HG02763 (cell line): ENCODE data around the gene KCNH5.

Experiments used
- ATAC-seq: cut with Tn5 transposase; IDR thresholded peaks from one replicate; pipeline ENCODE4 v1.9.1; 2021; ENCODE audit warnings: mild to moderate bottlenecking, moderate library complexity; ENCODE audit not compliant: unreplicated experiment

KCNH5 gene

DNA sequence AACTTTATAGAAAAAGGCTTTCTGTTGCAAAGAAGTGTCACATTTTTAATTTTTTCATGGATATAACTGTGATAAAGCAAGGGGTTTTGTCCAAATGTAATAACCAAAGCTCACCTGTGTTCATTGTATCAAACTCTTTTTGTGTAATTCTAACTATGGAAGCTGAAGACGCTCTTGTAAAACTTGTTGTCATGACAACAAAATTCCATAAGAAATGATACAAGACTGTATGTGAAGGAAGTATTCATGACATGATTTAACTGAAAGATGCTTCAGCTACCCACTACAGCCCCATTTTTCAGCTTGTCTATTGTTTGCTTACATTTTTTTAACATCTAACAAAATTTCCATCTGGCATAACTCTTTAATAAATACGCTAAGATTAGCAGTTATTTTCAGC is 360.9 kb downstream of the KCNH5 start:
- no peak for ATAC-seq

DNA sequence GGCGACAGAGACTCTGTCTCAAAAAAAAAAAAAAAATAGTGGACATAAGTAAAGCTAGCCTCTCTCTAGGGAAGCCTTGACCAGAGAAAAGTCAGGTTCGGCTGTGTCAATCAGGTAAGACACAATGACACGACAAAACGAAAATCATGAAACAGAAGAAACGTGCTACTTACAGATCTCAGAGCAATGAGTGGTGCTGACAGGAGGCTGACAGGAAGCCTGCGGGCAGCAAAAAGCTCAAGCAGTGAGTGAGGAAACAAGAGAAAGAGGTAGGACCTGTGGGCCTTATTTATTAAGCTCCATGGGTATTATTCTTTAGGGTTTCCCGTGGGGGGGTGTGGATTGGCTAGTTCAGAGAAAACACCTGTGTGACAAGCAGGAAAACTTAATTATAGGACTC is 363.1 kb downstream of the KCNH5 start:
- ATAC-seq, result no peak

DNA sequence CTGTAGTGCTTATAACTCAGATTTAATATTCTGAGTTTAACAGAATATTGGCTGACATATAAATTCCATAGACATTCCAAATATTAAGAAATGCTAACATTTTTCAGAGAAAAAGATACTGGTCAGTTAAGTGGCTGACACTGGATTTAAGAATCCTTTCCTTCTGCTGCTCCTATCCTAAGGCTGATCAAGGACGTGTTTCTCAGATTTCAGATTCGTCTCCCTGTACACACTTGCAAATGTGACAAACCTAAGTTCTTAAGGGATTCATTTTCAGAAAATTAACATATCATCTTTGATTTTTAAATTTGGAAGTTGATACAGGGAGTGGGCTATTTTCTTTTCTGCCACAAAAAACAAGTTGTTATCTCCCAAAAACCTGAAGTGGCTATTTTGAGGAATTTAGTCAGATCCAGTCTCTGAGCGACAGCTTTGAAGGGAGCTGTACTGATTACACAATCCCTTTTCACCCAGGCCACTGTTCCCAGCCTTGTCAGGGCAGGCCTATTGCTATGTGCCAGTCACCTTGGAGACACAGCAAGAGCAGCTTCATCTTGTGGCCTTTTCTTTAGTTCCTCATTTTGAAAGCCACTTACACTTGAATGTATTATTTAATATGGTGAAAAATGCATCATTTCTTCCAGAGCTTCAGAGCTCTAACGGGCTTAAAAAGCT is 370.6 kb downstream of the KCNH5 start:
- no peak for ATAC-seq

DNA sequence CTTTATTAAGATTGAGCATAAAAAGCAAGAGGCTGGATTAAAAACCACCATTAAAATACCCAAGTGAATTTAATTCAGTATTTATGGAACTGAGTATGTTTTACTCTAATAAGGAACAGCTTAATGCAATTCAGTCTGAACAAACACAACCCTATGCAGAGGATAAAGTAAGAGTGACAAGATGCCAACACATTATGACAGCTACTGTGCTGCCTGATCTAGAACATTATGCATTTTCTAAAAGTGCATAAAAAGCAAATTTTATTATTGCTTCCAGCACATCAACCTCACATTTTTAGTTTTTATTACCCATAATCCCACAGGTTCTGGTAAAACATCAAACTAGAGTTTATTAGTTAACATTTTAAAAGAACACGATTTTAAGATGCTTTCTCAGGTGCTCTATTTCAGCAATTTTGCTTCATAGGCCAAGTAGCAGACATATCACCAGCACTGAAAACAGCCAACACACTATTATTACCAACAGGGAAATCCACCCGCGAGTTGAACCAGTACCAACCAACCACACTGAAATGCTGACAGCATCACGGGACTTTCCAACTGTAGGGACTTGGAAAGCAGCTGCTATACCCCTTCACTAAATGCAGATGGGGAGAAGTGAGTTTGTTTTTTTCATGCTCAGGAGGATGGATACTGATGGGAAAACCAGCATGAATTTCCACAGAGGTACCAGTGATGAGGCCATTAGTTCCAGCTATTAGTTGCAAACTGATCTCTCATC is 372.1 kb downstream of the KCNH5 start:
- no peak for ATAC-seq

DNA sequence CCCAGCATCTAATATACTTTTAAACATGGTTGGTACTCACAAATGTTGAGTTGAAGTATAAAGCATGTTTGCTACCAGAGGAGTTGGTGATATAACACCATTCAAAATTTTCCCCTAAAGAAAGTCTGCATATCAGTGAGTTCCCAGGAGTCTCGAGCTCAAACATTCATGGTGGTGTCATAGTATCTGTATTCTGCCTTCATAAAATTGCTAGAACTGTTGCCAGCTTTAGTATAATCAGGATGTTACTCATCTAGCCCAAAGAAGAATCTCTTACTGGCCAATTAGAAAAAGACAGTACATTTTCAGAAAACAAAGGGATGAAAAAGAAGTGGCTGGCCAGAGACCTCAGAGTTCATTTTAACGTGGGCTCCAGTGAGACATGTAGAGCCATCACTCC is 374.7 kb downstream of the KCNH5 start:
- no peak for ATAC-seq

DNA sequence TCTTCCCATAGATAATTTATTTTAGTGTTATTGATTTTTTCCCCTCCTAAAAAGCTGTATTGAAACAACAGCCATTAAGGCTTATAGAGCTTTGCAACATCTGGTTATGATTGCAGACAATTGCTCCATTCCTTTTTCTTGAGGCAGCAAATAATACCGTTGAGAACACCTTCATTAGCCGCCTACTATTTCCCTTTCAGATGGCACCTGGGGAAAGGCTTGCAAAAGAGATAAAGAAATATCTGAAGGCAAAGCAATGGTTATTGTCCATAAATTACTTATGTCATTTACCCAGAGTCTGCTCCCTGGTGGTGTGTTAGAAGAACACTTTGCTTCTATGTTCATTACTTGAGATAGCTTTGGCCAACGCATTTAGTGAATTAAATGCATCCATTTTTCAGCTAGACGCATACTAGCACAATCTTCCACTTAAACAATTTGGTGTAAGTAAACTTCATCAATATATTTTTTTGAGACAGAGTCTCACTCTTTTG is 377.8 kb downstream of the KCNH5 start:
- ATAC-seq, result no peak

DNA sequence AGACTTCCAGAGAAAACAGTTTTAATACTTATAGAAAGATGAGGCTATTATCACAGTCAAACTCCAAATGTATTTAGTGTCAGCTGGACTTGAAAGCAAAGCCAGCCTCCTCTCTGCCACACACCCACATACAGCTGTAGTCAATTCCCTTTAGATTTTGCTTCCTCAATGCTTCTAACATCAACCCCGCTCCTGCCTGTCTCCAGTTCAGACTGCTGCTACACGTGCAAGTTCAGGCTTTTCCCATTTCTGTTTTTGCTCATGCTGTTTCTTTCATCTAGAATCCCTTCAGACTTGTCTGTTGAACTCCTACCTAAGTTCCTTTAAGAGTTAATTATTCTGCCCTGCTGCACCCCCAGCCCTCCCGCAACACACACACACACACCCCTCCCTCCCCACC is 380.0 kb downstream of the KCNH5 start:
- ATAC-seq, result no peak

DNA sequence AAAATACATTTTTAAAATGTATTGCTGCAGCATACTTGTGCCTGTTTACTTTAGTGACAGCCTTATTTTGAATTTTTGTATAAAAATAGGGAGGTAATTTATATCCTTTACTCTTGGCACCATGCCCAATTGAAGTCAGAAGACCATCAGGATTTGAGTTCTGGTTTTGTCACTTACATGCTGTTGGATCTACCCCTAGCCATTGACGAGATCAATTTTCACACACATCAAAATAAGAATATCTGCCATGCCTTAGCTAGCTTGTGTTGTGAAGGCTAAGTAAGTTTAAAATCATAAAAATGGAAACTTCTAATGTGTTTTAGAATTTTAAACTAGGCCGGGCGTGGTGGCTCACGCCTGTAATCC is 381.8 kb downstream of the KCNH5 start:
- ATAC-seq, result no peak

DNA sequence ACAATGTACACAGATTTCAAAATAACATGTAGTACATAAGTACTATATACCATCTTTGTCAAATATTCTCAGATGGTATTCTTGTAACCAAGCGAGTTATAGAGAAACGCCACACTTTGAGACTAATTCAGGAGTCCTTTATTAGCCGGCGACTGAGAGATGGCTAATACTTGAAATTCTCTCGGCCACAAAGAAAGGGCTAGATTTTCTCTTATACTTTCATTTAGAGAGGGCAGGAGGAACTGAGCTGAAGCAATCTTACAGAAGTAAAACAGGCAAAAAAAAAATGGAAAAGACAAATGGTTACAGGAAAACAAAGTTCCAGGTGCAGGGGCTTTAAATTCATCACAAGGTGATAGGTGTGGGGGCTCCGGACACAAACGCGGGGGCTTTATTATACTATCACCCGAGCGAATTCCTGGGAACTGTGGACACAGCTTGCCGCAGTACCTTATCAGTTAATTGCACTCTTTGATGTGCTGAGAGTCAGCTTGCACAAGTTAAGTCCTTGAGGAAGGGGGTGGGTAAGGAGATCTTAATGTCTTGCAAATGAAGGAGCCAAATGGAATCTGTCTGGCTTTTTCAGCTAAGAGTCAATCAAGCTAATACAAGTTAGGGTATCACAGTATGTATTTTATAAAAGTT is 382.3 kb downstream of the KCNH5 start:
- ATAC-seq, result no peak

DNA sequence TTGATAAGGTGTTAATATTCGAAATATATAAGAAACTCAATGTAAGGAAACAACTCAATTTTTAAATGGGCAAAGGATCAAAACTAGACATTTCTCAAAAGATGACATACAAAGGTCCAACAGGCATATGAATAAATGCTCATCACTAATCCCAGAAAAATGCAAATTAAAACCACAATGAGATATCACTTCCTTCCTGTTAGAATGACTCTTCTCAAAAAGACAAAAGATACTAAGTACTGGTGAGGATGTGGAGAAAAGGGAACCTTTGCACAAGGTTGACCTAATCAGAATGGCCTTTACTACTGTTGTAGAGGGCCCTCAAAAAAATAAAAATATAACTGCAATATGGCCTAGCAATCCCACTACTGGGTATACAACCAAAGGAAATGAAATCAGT is 383.4 kb downstream of the KCNH5 start:
- no peak for ATAC-seq

DNA sequence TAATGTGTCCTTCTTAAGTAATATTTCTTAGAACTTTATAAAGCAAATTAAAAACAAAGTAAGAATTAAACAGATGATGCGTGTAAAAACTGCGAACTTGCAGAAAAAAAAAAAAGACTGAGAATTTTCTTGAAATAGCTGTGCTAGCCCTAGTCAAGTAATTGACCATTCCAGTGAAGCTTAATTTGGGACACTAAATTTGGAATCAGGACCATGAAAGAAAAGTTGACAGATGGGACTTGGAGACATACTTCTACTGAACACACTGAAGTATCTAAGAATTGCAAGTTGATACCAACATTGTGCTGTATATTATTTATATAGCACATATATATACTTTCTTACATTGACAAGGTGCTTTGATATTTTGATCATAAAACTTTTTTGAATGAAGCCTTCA is 386.6 kb downstream of the KCNH5 start:
- ATAC-seq, result no peak

DNA sequence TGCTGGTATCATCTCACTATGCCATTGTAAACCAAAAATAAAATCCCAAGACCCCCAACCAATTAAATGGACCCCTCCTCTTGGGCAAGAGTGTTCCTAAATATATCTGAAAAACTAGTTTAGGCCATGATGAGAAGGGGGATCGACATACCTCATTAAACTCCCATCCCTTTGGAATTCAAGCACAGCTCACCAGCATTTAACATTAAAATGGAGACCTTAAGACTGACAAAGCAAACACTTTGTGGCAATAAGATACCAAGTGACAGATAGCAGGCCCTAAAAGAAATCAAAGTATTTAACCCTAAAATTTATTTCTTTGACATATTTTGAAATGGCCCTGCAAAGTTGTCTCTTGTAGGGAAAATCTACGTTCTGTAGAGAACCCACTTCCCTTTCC is 387.9 kb downstream of the KCNH5 start:
- no peak for ATAC-seq

DNA sequence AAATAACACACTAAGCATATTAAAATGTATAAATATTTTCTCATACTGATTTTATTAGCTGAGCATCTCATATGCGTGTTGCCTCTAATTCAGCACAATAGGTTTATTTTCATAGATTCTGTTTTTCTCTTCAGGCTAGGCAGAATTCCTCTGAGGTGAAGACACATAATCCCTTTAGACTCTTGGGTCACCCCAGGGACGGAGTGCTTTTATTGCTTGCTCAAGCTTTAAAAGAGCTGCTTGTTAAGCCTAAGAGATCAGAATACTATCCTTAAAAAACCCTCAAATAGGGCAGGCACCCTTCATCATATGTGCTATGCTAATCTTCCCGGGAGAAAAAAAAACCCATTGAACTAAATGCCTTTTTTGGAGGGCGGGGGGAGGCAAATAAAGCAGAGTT is 390.1 kb downstream of the KCNH5 start:
- no peak for ATAC-seq

DNA sequence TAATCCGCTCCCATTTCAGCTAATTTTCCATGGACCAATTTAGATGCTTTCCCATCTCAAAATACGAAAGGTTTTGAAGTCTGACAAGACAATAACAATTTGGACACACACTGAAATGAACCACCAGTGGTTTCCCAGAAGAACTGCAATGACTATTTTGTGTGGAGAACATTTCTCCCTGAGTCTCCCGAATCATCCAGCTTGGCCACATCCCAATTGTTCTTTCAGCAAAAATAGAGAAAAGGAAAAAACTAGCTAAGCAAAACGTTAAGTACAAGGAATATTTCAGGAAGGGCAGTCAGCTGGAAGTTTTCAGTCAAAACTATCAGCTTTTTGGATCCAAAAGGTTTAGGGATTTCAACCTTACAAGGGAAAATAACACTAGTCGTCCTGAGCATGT is 390.6 kb downstream of the KCNH5 start:
- ATAC-seq, result no peak
